HEK293T (cell line): ENCODE data around the gene TIPARP.

ENCODE experiments used
- CTCF ChIA-PET: fragments of 350-600 bp; formaldehyde crosslinking; extraction: SDS; loops from one replicate; lab custom pipeline; 2021; ENCODE audit warnings: antibody characterized with exemption, inconsistent platforms; lab: Yijun Ruan, JAX
- POLR2A ChIA-PET: fragments of 350-600 bp; formaldehyde crosslinking; extraction: SDS; loops from one replicate; lab custom pipeline; 2020; ENCODE audit warnings: antibody characterized with exemption, inconsistent platforms; lab: Yijun Ruan, JAX
- DNase-seq: peaks from one replicate; pipeline ENCODE4 v3.0.0; 2012; ENCODE audit warnings: mixed read lengths; ENCODE audit errors: extremely low spot score
- ARNT ChIP-seq: fragments of 450-650 bp; IDR thresholded peaks from 2 replicates; pipeline ENCODE4 v1.6.1; 2017; ENCODE audit warnings: mild to moderate bottlenecking
- BHLHE40 ChIP-seq: fragments of 450-650 bp; IDR thresholded peaks from 2 replicates; pipeline ENCODE4 v1.6.1; 2016; ENCODE audit warnings: mild to moderate bottlenecking, moderate library complexity, borderline replicate concordance
- CTBP1 ChIP-seq: fragments of 450-650 bp; IDR thresholded peaks from 2 replicates; pipeline ENCODE4 v1.6.1; 2016; ENCODE audit warnings: borderline replicate concordance
- ELF4 ChIP-seq: fragments of 450-650 bp; IDR thresholded peaks from 2 replicates; pipeline ENCODE4 v1.6.1; 2017; ENCODE audit warnings: antibody characterized with exemption
- FOXA1 ChIP-seq: fragments of 450-650 bp; IDR thresholded peaks from 2 replicates; pipeline ENCODE4 v1.6.1; 2016; ENCODE audit warnings: mild to moderate bottlenecking
- FOXK2 ChIP-seq: fragments of 450-650 bp; IDR thresholded peaks from 2 replicates; pipeline ENCODE4 v1.6.1; 2016; ENCODE audit warnings: mild to moderate bottlenecking
- FOXM1 ChIP-seq: fragments of 450-650 bp; IDR thresholded peaks from 2 replicates; pipeline ENCODE4 v1.6.1; 2017; ENCODE audit warnings: mild to moderate bottlenecking, borderline replicate concordance
- HDGF ChIP-seq: fragments of 450-650 bp; IDR thresholded peaks from 2 replicates; pipeline ENCODE4 v1.6.1; 2017; ENCODE audit warnings: antibody characterized with exemption, borderline replicate concordance
- L3MBTL2 ChIP-seq: fragments of 450-650 bp; conservative IDR thresholded peaks from 2 replicates; pipeline ENCODE4 v1.6.1; 2016; ENCODE audit warnings: mild to moderate bottlenecking
- LEF1 ChIP-seq: fragments of 450-650 bp; IDR thresholded peaks from 2 replicates; pipeline ENCODE4 v1.6.1; 2017; ENCODE audit warnings: mild to moderate bottlenecking, borderline replicate concordance
- NFRKB ChIP-seq: fragments of 450-650 bp; IDR thresholded peaks from 2 replicates; pipeline ENCODE4 v1.6.1; 2016; ENCODE audit warnings: mild to moderate bottlenecking, moderate library complexity
- SP1 ChIP-seq: fragments of 450-650 bp; IDR thresholded peaks from 2 replicates; pipeline ENCODE4 v1.6.1; 2017
- SUZ12 ChIP-seq: fragments of 450-650 bp; IDR thresholded peaks from 2 replicates; pipeline ENCODE4 v1.6.1; 2016; ENCODE audit warnings: mild to moderate bottlenecking
- TARDBP ChIP-seq: fragments of 450-650 bp; IDR thresholded peaks from 2 replicates; pipeline ENCODE4 v1.6.1; 2016
- ZNF384 ChIP-seq: fragments of 450-650 bp; IDR thresholded peaks from 2 replicates; pipeline ENCODE4 v1.6.1; 2016
- TF ChIP-seq, protein P1 (sequence below): fragments of 450-650 bp; IDR thresholded peaks from 2 replicates; pipeline ENCODE4 v1.6.1; 2016

Gene TIPARP

DNA sequence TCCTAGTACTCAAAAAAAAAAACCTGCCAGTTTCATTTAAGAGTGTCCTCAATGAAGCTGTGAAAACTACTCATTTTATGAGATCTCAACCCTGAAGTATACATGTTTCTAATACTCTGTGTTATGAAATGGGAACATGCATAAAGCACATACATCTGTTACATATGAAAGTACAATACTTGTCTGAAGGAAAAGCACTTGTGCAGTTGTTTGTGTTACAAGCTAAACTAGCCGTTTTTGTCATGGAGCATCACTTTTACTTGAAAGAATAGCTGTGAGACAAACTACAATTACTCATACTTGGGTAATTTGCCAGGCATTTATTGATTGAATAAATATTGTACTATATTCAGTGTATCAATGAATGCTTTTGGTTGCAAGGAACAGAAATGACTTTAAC is 72.7 kb downstream of the TIPARP start:
- TF ChIP-seq HDGF (no peak), NFRKB (no peak), L3MBTL2 (no peak), SP1 (no peak), CTBP1 (no peak), ARNT (no peak), FOXM1 (no peak), SUZ12 (no peak), LEF1 (no peak), FOXK2 (no peak), FOXA1 (no peak), ELF4 (no peak)
- TF ChIP-seq, protein P1, sequence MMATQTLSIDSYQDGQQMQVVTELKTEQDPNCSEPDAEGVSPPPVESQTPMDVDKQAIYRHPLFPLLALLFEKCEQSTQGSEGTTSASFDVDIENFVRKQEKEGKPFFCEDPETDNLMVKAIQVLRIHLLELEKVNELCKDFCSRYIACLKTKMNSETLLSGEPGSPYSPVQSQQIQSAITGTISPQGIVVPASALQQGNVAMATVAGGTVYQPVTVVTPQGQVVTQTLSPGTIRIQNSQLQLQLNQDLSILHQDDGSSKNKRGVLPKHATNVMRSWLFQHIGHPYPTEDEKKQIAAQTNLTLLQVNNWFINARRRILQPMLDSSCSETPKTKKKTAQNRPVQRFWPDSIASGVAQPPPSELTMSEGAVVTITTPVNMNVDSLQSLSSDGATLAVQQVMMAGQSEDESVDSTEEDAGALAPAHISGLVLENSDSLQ: no peak
- ChIA-PET POLR2A (no interaction called here), CTCF (no interaction called here)
- no peak for DNase-seq

DNA sequence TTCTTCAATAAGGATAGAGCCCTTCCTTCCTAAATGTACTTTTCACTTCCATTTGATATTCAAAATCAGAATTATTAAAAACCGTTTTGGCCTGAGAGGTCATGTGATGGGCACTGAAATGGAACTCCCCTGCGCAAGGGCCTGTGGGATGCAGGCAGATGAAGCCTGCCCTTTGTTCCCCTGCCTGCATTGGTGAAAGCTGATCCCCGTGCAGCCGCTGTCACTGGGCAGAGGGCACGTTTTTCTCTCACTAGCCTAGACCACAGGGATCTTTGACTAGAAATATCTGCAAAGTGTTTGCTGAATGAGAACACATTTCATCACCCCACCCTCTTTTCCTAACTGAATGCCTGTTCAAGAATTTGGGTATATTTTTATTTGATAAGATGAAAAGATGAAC is 74.9 kb downstream of the TIPARP start:
- CTCF ChIA-PET: no interaction called here
- POLR2A ChIA-PET: no interaction called here
- DNase-seq: no peak
- TF ChIP-seq CTBP1 (no peak), ELF4 (no peak), L3MBTL2 (no peak), SUZ12 (no peak), NFRKB (no peak), FOXM1 (no peak), ZNF384 (no peak), ARNT (no peak), HDGF (no peak), BHLHE40 (no peak), TARDBP (no peak), LEF1 (no peak), FOXA1 (no peak), SP1 (no peak)
- TF ChIP-seq, protein P1: no peak

DNA sequence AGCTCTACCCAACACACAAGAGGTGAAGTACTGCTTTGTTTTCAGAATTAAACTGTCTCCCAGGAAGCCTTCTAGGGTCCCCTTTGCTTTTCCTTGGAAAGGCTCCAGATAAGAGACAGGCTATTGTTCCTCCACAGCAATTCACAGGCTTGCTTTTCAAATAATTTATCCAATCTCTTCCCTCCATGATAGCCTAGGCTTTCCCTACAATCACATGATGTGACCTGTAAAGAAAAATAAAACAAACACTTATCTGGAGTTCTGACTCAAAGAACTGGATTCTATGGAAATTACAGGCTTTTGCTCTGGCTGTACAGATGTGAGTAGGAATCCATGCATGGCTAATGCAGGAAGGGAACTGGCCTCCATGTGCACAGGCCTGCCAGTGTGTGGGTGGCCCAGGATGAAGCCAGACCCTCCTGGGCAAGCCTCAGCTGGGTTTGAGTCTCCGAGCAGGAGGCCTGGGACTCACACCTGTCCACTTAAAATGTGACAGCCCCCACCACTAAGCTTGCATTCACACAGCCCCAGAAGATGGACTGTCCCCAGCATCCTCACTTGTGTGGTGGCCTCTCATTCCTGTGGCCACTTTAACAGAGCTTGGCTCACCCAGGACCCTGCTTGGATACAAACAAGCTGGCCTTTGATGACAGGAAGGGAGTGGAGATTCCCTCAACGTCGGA is 75.9 kb downstream of the TIPARP start:
- no peak for DNase-seq
- POLR2A ChIA-PET: no interaction called here
- CTCF ChIA-PET: no interaction called here
- no peak for TF ChIP-seq TARDBP
- no peak for TF ChIP-seq SUZ12
- TF ChIP-seq FOXM1: no peak
- TF ChIP-seq ELF4: no peak
- no peak for TF ChIP-seq FOXA1
- TF ChIP-seq BHLHE40: no peak

DNA sequence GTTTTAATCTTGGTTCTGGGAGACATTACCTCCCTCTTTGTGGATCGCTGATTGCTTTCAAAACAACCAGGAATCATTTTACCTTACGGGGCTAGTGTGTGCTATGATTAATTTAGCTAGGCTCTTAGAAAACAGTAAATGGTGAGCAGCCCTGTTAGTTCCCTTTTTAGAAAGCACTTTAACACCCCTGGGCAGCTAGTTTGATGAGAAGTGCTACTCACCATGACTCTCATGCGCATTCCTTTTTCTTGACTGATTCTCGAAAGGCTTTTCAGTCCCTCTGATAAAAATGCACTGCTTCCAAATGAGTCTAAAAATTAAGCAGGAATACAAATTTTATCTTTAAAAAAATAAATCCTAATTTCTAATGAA is 76.5 kb downstream of the TIPARP start:
- CTCF ChIA-PET: interaction anchor here (0.6 kb wide), 1 partner anchor 234 kb away, joined by 3 read pairs; no protein-coding TSS in a partner anchor

DNA sequence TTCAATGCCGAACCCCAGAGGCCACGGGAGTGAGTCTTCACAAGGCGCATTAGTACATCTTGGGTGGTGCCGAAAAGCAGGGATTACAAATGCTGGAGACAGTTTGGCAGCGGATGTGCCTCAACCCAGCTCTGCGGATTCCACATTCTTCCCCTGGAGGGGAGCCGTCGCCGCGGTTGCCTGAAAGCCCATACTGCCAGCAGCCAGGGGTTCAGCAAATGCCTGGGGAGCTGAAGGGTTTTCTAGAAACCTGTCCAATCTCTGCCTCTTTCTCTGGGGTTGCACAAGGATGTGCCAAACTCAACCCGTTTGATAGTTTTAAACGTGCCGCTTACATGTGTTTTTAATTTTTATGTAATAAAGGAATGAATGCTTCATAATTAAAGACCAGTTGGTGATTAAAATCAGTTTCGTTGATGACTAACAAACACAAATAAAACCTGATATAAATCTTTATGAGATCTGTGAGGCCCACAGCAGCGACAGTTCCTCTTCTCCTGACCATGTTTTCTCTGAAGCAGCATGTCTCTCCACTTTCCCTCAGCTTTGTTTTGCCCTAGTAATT is 77.2 kb downstream of the TIPARP start:
- TF ChIP-seq SUZ12 (no peak), FOXM1 (no peak), FOXA1 (no peak), CTBP1 (no peak), ZNF384 (no peak)
- TF ChIP-seq, protein P1: no peak
- POLR2A ChIA-PET: no interaction called here
- CTCF ChIA-PET: interaction anchor here (0.6 kb wide), 1 partner anchor 235 kb away, joined by 3 read pairs; no protein-coding TSS in a partner anchor
- DNase-seq: peak; percentile 13

More for the DNA sequence above, 76.5 kb downstream of the TIPARP start:
- no peak for TF ChIP-seq HDGF
- TF ChIP-seq FOXM1: no peak
- TF ChIP-seq ARNT: no peak
- no peak for TF ChIP-seq NFRKB
- no peak for TF ChIP-seq FOXK2
- no peak for TF ChIP-seq SUZ12
- TF ChIP-seq ELF4: no peak
- TF ChIP-seq, protein P1: no peak
- TF ChIP-seq LEF1: no peak
- no peak for TF ChIP-seq BHLHE40
- no peak for TF ChIP-seq CTBP1
- TF ChIP-seq TARDBP: no peak
- no peak for TF ChIP-seq ZNF384
- no peak for TF ChIP-seq FOXA1
- no peak for TF ChIP-seq L3MBTL2
- TF ChIP-seq SP1: no peak
- no peak for DNase-seq
- POLR2A ChIA-PET: no interaction called here
